Epithelial cell of esophagus (primary cell): ENCODE results near the gene INPP5F.

Source experiments
- DNase-seq: peaks from one replicate; pipeline ENCODE4 v3.0.0; 2010; ENCODE audit warnings: low read depth
- H3K4me3 ChIP-seq: 2 replicates; pipeline ENCODE4 v1.5.1; 2011; ENCODE audit warnings: mild to moderate bottlenecking, low read length, control low read depth
- TF ChIP-seq, protein P1 (sequence below): IDR thresholded peaks from 2 replicates; pipeline ENCODE4 v1.5.1; 2011; ENCODE audit warnings: low read depth, mild to moderate bottlenecking, low read length, control low read depth, inconsistent platforms; ENCODE audit not compliant: insufficient read depth; ENCODE audit errors: missing control alignments

Gene INPP5F

DNA sequence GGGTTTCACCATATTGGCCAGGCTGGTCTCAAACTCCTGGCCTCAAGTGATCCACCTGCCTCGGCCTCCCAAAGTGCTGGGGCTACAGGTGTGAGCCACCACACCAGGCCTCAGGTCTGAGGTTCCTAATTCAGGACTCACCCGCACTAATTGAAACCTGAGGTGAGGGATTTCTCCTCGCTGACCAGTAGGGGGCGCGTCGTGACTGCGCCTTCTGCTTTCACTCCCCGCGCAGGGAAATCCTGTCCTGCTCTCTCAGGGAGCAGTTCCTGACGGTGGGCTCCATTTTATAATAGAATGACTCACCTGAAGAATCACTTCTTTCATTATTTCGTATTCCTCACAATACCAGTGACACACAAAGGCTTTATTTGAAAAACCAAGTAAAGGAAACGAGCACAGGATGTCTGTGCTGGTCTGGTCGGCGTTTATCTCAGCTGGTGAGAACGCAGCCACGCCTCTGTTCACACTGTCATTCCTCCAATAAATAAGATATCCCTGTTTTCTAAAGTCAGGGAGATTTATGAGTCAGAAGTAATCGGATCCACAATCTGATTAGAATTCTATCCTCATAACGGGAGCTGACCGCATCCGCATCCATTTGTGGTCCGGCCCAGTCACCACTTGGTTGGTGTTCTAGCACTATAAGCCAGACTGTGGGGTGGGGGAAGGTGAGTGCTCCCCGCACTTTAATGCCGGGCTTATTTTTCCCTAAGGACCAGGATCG is 39.2 kb upstream of the INPP5F start:
- peak; percentile 94 for DNase-seq
- TF ChIP-seq, protein P1, sequence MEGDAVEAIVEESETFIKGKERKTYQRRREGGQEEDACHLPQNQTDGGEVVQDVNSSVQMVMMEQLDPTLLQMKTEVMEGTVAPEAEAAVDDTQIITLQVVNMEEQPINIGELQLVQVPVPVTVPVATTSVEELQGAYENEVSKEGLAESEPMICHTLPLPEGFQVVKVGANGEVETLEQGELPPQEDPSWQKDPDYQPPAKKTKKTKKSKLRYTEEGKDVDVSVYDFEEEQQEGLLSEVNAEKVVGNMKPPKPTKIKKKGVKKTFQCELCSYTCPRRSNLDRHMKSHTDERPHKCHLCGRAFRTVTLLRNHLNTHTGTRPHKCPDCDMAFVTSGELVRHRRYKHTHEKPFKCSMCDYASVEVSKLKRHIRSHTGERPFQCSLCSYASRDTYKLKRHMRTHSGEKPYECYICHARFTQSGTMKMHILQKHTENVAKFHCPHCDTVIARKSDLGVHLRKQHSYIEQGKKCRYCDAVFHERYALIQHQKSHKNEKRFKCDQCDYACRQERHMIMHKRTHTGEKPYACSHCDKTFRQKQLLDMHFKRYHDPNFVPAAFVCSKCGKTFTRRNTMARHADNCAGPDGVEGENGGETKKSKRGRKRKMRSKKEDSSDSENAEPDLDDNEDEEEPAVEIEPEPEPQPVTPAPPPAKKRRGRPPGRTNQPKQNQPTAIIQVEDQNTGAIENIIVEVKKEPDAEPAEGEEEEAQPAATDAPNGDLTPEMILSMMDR, result peak; percentile 88
- H3K4me3 ChIP-seq, result peak overlapping the region; percentile 39

DNA sequence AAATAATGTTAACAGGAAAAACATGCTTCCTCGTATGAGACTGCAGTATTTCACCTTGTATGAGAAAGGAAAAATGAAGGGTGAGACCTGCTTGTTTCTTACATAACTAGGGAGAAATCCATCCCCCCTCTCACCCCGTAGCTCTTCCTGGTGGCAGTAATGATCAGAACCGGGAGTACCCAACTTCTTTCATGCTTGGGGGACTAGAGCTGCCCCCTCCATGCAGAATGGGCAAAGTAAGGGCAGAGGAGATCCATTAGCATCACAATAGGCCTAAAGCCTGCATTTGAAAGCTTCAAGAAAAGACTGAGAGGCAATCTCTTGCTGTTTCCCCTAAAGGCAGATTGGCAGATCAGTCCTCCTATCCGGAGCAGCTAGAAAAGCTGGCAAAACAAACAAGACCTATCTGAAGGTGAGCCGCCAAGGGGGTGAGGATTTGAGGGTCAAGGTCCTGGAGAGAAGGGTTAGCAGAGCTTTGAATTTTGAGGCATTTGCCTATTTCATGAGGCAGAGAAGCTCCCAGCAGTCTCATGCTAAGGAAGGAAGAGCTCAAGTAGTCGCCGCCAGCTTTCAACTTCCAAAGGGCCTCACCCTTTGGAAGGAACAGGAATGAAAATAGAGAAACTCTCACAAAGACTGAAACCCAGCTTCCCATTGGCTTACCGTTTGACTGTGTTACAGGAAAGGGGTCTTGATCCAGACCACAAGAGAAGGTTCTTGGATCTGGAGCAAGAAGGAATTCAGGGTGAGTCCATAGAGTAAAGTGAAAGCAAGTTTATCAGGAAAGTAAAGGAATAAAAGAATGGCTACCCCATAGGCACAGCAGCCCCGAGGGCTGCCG is 38.4 kb upstream of the INPP5F start:
- DNase-seq, result peak; percentile 22
- TF ChIP-seq, protein P1, result no peak
- no peak overlapping the region for H3K4me3 ChIP-seq

DNA sequence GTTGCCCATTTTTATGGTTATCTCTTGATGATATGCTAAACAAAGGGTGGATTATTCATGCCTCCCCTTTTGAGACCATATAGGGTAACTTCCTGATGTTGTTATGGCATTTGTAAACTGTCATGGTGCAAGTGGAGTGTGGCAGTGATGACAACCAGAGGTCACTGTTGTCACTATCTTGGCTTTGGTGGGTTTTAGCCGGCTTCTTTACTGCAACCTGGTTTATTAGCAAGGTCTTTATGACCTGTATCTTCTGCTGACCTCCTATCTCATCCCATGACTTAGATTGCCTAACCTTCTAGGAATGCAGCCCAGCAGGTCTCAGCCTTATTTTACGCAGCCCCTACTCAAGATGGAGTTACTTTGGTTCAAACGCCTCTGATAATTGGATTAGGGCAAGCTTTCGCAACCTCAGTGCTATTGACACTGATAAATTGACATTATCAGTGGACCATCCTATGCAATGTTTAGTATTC is 37.8 kb upstream of the INPP5F start:
- DNase-seq, result no peak
- TF ChIP-seq, protein P1, result no peak
- no peak overlapping the region for H3K4me3 ChIP-seq

DNA sequence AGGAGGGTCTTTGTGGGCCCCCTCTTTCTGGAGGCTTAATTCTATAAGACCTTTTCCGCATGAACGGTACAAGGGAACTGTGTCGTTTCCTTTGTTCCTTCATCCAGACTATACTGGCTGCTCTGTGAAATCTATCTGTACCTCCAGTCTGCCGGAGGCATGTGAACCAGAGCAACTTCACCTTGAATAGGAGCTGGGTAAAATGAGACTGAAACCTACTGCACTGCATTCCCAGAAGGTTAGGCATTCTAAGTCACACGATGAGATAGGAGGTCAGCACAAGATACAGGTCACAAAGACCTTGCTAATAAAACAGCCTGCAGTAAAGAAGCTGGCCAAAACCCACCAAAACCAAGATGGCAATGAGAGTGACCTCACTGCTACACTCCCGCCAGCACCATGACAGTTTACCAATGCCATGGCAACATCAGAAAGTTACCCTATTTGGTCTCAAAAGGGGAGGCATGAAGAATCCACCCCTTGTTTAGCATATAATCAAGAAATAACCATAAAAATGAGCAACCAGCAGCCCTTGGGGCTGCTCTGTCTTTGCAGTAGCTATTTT is 36.8 kb upstream of the INPP5F start:
- H3K4me3 ChIP-seq, result no peak overlapping the region
- TF ChIP-seq, protein P1, result no peak

DNA sequence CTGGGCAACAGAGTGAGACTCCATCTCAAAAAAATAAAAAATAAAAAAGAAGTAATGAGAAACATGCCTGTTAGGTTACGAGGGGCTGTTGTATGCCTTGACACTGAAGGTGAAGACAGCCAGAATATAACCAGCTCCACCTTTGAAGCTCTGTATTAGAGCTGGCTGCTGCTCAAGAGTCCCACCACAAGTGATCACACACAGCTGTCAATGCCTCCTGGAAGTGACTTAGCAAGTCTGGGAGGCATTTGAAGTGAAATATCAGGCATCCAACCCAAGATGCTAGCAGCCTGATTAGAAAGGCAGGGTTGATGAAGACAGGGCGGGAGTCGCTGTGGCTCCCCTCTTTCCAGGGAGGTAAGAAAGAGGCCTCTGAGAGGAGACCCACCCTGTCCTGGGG is 34.1 kb upstream of the INPP5F start:
- no peak for DNase-seq
- TF ChIP-seq, protein P1, result no peak
- H3K4me3 ChIP-seq, result no peak overlapping the region

More for the DNA sequence above, 36.8 kb upstream of the INPP5F start:
- no peak for DNase-seq

DNA sequence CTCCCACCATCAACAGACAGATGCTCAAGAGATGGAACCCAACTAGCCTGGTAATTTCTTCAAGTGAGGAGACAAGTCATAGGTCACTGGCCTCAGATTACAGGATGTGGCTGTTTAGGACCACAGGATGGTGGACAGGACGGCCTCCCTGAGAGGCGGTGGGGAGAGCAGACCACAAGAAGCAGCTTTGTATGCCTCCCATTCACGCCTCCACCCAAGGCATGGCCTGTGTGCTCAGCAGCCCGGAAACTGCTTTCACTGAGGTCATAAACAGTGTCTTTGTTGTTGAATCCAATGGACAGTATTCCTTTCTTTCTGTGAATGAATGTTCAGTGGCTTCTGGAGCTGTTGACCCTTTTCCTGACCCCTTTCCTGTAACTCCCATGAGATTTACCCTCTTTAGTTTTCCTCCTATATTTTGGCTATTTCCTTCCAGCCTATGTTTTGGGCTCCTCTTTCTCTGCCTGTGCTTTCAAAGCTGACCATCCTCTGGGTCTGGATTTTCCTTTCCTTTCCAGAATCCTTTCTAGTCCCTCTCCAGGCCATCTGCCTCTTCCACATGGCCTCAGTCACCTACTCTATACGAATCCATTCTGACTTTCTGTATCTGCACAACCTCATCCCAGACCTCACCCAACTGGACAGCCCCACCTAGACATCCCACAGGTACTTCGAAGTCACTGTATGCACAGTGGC is 32.4 kb upstream of the INPP5F start:
- no peak overlapping the region for H3K4me3 ChIP-seq
- TF ChIP-seq, protein P1, result no peak
- DNase-seq, result no peak
